HG03432 (cell line): ENCODE results near the gene TSPAN11.

ENCODE experiments used
- ATAC-seq: cut with Tn5 transposase; IDR thresholded peaks from one replicate; pipeline ENCODE4 v1.9.1; 2021; ENCODE audit warnings: mild to moderate bottlenecking, moderate library complexity; ENCODE audit not compliant: unreplicated experiment

TSPAN11 gene

GRCh38 chr12:30977537-30978349, 51.2 kb downstream of the TSPAN11 start:
- ATAC-seq = no peak

- no peak for ATAC-seq
Observed at GRCh38 chr12:30978639-30979038, 52.1 kb downstream of the TSPAN11 start.

GRCh38 chr12:30979371-30980259, 53.1 kb downstream of the TSPAN11 start:
- ATAC-seq = no peak

- ATAC-seq = no peak
Observed at GRCh38 chr12:30980955-30981662, 54.6 kb downstream of the TSPAN11 start.

- no peak for ATAC-seq
Observed at GRCh38 chr12:30982413-30982812, 55.9 kb downstream of the TSPAN11 start.

- peak; percentile 57 for ATAC-seq
Observed at GRCh38 chr12:30985814-30986452, 59.4 kb downstream of the TSPAN11 start.

GRCh38 chr12:30988086-30988485, 61.5 kb downstream of the TSPAN11 start:
- ATAC-seq = no peak

- no peak for ATAC-seq
Observed at GRCh38 chr12:30988646-30989286, 62.2 kb downstream of the TSPAN11 start.

- ATAC-seq = peak; percentile 67
Observed at GRCh38 chr12:30989754-30990153, 63.2 kb downstream of the TSPAN11 start.

- ATAC-seq = no peak
Observed at GRCh38 chr12:30990316-30990715, 63.8 kb downstream of the TSPAN11 start.

- ATAC-seq = no peak
Observed at GRCh38 chr12:30990776-30991175, 64.2 kb downstream of the TSPAN11 start.

GRCh38 chr12:30991466-30991865, 64.9 kb downstream of the TSPAN11 start:
- no peak for ATAC-seq

- no peak for ATAC-seq
Observed at GRCh38 chr12:30992381-30992780, 65.8 kb downstream of the TSPAN11 start.

- ATAC-seq = no peak
Observed at GRCh38 chr12:30993766-30994165, 67.2 kb downstream of the TSPAN11 start.

GRCh38 chr12:30994274-30994673, 67.7 kb downstream of the TSPAN11 start:
- no peak for ATAC-seq

GRCh38 chr12:30996255-30996654, 69.7 kb downstream of the TSPAN11 start:
- ATAC-seq = no peak

GRCh38 chr12:30996752-30997151, 70.2 kb downstream of the TSPAN11 start:
- ATAC-seq = no peak

- no peak for ATAC-seq
Observed at GRCh38 chr12:30997685-30998440, 71.3 kb downstream of the TSPAN11 start.

GRCh38 chr12:30999011-30999410, 72.5 kb downstream of the TSPAN11 start:
- no peak for ATAC-seq

- ATAC-seq = no peak
Observed at GRCh38 chr12:30999723-31000122, 73.2 kb downstream of the TSPAN11 start.
